Activated CD4-positive, alpha-beta T cell treated with anti-CD3 and anti-CD28 coated beads, Interleukin-2, amount 10 ng/mL, durations not matched to agents 7 days and 5 days (primary cell): ENCODE results near the gene OR7A5. TPM values are rescaled to one million over a fixed set of nuclear protein-coding genes. Genes with fewer than 3 reads are reported as not detected.
"Not testable (repeated sequence)": the region's sequence is repeated elsewhere in the genome, so short reads cannot be mapped to it uniquely, and the experiment has no call there.

Source experiments
- CTCF ChIA-PET: fragments of 350-600 bp; sonication (Branson Sonifier 250); formaldehyde crosslinking; loops from one replicate; lab custom pipeline; 2021; ENCODE audit warnings: antibody characterized with exemption; lab: Charles Lee
- POLR2A ChIA-PET: fragments of 350-600 bp; sonication (Branson Sonifier 250); formaldehyde crosslinking; loops from one replicate; lab custom pipeline; 2021; ENCODE audit warnings: antibody characterized with exemption; lab: Charles Lee
- DNase-seq: peaks from one replicate; pipeline ENCODE4 v3.0.0-alpha.2; 2020
- H3K27ac Mint-ChIP-seq: one replicate; pipeline ENCODE4 v1.8.0; 2021; ENCODE audit warnings: mild to moderate bottlenecking, moderate library complexity, mixed read lengths
- H3K27me3 Mint-ChIP-seq: one replicate; pipeline ENCODE4 v1.8.0; 2021; ENCODE audit warnings: mixed read lengths
- H3K36me3 Mint-ChIP-seq: one replicate; pipeline ENCODE4 v1.8.0; 2021; ENCODE audit warnings: low read depth, mixed read lengths
- H3K4me1 Mint-ChIP-seq: one replicate; pipeline ENCODE4 v1.8.0; 2021; ENCODE audit warnings: mixed read lengths
- H3K4me3 Mint-ChIP-seq: one replicate; pipeline ENCODE4 v1.8.0; 2021; ENCODE audit warnings: mild to moderate bottlenecking, moderate library complexity, mixed read lengths
- H3K9me3 Mint-ChIP-seq: one replicate; pipeline ENCODE4 v1.8.0; 2021; ENCODE audit warnings: mixed read lengths
- total RNA-seq, 2 experiments: library from RNA; stranded (reverse); gene quantifications; one replicate each; pipeline ENCODE4 v1.2.3, GENCODE V29; 2021

Gene OR7A5
- total RNA-seq, 2 experiments from 2014 or later: not detected

DNA sequence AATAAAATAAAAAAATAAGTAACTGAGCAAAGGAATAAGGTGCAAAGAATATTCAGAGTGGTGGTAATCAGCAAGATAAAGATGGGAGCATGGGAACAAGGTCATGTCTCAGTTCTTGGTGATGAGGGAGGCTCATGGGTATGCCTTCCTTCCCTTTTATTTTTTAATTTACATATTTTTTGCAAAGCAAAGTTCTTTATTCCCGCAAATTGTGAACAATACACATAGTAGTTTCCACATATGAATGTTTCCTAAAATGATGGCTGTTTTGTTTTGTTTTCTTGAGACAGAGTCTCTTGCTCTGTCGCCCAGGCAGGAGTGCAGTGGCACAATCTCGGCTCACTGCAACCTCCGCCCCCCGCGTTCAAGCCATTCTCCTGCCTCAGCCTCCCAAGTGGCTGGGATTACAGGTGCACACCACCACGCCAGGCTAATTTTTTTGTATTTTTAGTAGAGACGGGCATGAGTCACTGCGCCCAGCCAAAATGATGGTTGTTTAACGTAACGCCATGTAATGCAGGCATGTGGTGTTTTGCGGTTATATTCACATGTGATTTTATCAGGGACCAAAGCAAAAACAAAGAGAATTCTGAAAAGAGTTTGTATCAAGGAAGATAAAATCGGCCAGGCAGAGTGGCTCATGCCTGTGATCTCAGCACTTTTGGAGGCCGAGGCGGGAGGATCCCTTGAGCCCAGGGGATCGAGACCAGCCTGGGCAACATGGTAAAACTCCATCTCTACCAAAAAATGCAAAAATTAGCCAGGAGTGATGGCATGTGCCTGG lies 52.2 kb downstream of the OR7A5 start:
- no peak overlapping the region for H3K27ac Mint-ChIP-seq
- no peaks in the 10 kb centered on the region for H3K9me3 Mint-ChIP-seq
- POLR2A ChIA-PET: no interaction called here
- H3K4me1 Mint-ChIP-seq: peaks cover 18% of the 10 kb centered on the region
- no peak for DNase-seq
- CTCF ChIA-PET: no interaction called here
- H3K27me3 Mint-ChIP-seq: peaks cover 11% of the 10 kb centered on the region
- no peak overlapping the region for H3K4me3 Mint-ChIP-seq
- no peaks in the 10 kb centered on the region for H3K36me3 Mint-ChIP-seq

DNA sequence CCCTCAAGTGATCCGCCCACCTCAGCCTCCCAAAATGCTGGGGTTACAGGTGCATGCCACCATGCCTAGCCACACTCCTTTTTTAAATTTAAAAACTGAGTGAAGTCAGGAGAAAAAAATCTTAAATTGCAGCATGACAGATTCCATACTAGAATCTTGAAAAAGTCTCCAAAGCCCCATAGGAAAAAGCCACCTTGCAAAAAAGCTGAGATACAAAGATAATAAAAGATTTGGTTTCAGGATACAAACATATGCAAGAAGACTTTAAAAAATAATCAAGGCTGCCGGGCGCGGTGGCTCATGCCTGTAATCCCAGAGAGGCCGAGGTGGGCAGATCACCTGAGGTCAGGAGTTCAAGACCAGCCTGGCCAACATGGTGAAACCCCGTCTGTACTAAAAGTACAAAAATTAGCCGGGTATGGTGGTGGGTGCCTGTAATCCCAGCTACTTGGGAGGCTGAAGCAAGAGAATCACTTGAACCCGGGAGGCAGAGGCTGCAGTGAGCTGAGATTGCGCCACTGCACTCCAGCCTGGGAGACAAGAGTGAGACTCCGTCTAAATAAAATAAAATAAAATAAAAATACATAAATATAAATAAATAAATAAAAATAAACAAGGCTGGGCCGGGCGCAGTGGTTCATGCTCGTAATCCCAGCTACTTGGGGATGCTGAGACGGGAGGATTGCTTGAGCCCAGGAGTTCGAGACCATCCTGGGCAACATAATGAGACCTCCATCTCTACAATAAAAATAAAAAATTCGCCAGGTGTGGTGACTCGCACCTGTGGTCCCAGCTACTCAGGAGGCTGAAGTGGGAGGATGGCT lies 53.1 kb downstream of the OR7A5 start:
- DNase-seq, H3K9me3 Mint-ChIP-seq, H3K27ac Mint-ChIP-seq, POLR2A ChIA-PET, CTCF ChIA-PET, H3K4me3 Mint-ChIP-seq, H3K36me3 Mint-ChIP-seq: not testable (repeated sequence)
- Mint-ChIP-seq H3K4me1 (peaks cover 14% of the 10 kb centered on the region), H3K27me3 (peaks cover 13% of the 10 kb centered on the region)

DNA sequence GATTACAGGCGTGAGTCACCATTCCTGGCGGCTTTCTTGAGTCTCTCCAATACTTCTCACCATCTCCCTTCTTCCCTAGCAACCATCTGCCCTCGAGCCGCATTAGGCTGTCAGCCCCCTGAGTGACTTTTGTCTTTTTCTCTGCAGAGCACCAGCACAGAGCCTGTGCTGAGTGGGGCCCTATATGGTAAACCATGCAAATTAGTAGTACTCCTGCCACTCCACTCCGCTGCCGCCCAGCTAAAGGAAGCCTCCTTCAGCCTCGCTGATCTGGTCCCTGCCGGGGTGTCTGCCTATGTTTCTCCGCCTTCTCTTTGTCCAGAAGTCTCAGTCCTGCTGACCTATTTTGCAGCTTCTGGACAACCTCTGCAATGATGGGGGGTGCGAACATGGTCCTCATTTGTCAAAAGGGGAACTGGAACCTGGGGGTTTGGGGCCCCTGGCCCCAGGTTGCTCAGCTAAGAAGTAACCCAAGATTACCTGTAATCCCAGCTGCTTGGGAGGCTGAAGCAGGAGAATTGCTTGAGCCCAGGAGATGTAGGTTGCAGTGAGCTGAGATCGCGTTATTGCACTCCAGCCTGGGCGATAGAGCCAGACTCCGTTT lies 54.3 kb downstream of the OR7A5 start:
- H3K4me1 Mint-ChIP-seq: peaks cover 17% of the 10 kb centered on the region
- CTCF ChIA-PET, H3K4me3 Mint-ChIP-seq, H3K36me3 Mint-ChIP-seq, POLR2A ChIA-PET, H3K27ac Mint-ChIP-seq, H3K9me3 Mint-ChIP-seq, DNase-seq: not testable (repeated sequence)
- peaks cover 25% of the 10 kb centered on the region for H3K27me3 Mint-ChIP-seq

DNA sequence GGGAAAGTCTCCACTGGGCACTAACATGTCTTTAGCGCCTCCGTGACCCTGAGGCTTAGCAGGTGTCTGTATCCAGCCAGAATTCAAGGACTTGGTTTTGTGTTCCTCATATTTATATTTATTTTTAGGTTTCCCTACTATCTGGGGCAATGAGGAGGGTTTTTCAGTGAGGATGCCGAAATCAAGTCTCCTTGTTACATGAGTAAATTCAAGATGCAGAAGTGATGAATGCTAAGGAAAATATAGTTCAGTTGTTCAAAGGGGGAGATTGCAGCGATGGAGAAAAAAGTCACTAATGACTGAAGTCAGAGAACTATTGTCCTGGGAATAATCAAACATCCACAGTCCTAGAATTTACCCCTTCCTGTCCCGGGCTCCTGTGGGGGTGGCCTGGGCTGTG lies 55.8 kb downstream of the OR7A5 start:
- H3K27me3 Mint-ChIP-seq: peaks cover 24% of the 10 kb centered on the region
- no peak for DNase-seq
- ChIA-PET POLR2A (no interaction called here), CTCF (interaction anchor here (1.6 kb wide), 1 partner anchor 127 kb away, joined by 3 read pairs; no protein-coding TSS in a partner anchor)
- no peaks in the 10 kb centered on the region for H3K9me3 Mint-ChIP-seq
- H3K4me1 Mint-ChIP-seq: peaks cover 15% of the 10 kb centered on the region
- no peaks in the 10 kb centered on the region for H3K36me3 Mint-ChIP-seq
- H3K4me3 Mint-ChIP-seq: no peak overlapping the region
- no peak overlapping the region for H3K27ac Mint-ChIP-seq

DNA sequence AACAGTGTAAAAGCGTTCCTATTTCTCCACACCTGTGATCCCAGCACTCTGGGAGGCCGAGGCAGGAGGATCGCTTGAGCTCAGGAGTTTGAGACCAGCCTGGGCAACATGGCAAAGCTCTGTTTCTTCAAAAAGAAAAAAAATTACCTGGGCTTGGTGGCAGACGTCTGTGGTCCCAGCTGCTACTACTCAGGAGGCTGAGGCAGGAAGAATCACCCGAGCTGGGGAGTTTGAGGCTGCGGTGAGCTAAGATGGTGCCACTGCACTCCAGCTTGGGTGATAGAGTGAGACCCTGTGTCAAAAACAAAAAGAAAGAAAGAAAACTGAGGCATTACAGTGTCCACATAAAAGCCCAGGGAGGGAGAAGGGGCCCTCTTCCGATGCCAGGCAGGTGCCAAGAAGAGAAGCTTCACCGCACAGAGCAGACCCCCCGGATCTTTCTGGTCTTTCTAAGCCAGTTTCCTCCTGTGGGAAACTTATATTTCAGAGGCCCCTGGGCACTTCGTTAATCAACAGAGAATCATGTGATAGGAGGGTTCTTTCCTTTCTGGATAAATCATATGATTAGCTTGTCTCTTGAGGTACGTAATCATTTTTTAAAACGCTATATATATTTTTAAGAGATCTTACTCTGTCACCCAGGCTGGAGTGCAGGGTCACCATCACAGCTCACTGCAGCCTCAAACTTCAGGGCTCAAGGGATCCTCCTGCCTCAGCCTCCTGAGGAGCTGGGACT lies 56.7 kb downstream of the OR7A5 start, which contains the start of gene ADGRE2:
TSS of gene ADGRE2 (minus strand) at position 451 of the 736 bp plus-strand sequence. CDS start 1,804 bp downstream, outside the sequence.
- H3K9me3 Mint-ChIP-seq, DNase-seq, H3K36me3 Mint-ChIP-seq, H3K27ac Mint-ChIP-seq, H3K4me3 Mint-ChIP-seq, POLR2A ChIA-PET: not testable (repeated sequence)
- CTCF ChIA-PET: interaction anchor here (0.7 to 1.6 kb wide), 2 partner anchors 126 to 1584 kb away, joined by 3 to 6 read pairs; no protein-coding TSS in a partner anchor
- peaks cover 15% of the 10 kb centered on the region for H3K4me1 Mint-ChIP-seq
- peaks cover 24% of the 10 kb centered on the region for H3K27me3 Mint-ChIP-seq

DNA sequence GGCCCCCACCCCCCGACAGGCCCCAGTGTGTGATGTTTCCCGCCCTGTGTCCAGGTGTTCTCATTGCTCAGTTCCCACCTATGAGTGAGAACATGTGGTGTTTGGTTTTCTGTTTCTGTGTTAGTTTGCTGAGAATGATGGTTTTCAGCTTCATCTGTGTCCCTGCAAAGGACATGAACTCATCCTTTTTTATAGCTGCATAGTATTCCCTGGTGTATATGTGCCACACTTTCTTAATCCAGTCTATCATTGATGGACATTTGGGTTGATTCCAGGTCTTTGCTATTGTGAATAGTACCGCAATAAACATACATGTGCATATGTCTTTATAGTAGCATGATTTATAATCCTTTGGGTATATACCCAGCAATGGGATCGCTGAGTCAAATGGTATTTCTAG lies 57.3 kb downstream of the OR7A5 start:
- DNase-seq, H3K27ac Mint-ChIP-seq, H3K9me3 Mint-ChIP-seq, H3K36me3 Mint-ChIP-seq, H3K4me3 Mint-ChIP-seq, POLR2A ChIA-PET: not testable (repeated sequence)
- Mint-ChIP-seq H3K27me3 (peaks cover 19% of the 10 kb centered on the region), H3K4me1 (peaks cover 15% of the 10 kb centered on the region)
- CTCF ChIA-PET: interaction anchor here (0.7 to 1.6 kb wide), 3 partner anchors 9 to 1583 kb away, joined by 3 to 6 read pairs (median 4); no protein-coding TSS in a partner anchor

Other genes with a start within 250 kb of the OR7A5 start
- gene ADGRE3, start 160.3 kb downstream of the OR7A5 start, total RNA-seq: not detected
- gene ZNF333, start 145.1 kb downstream of the OR7A5 start, total RNA-seq: 10 to 100 TPM; 12.5 to 14.9 TPM
- under 1 TPM; 0.42 to 0.73 TPM for gene ADGRE2, start 56.6 kb downstream of the OR7A5 start, total RNA-seq
- not detected for gene OR7C1, start within 50 bp of the OR7A5 start, total RNA-seq
- gene OR7A10, start 13.7 kb upstream of the OR7A5 start, total RNA-seq: not detected
- gene OR7A17, start 50.9 kb upstream of the OR7A5 start, total RNA-seq: not detected
- gene OR7C2, start 106.3 kb upstream of the OR7A5 start, total RNA-seq: not detected
- not detected for gene SLC1A6, start 144.7 kb upstream of the OR7A5 start, total RNA-seq
- not detected for gene CASP14, start 214.3 kb upstream of the OR7A5 start, total RNA-seq
- gene OR1I1, start 247.0 kb upstream of the OR7A5 start, total RNA-seq: not detected